HG03159 (cell line): Measurements from ENCODE around the gene POLE.

Source experiments
- ATAC-seq: cut with Tn5 transposase; IDR thresholded peaks from one replicate; pipeline ENCODE4 v1.9.1; 2021; ENCODE audit warnings: mild to moderate bottlenecking, moderate library complexity; ENCODE audit not compliant: unreplicated experiment

The POLE gene

GRCh38 chr12:132687211-132688164 lies at the start of gene POLE, which contains the start of gene PXMP2:
POLE (minus strand) TSS chr12:132687342; CDS start chr12:132687315, 27 bp downstream.
PXMP2 (plus strand) TSS chr12:132687587; CDS start chr12:132687671, 84 bp downstream.
- peak; percentile 87 for ATAC-seq

- no peak for ATAC-seq
These were observed 49.8 kb upstream of the POLE start for GRCh38 chr12:132736913-132737312.

GRCh38 chr12:132736378-132736777 lies 49.2 kb upstream of the POLE start:
- ATAC-seq = no peak

- ATAC-seq = no peak
These were observed 48.4 kb upstream of the POLE start for GRCh38 chr12:132735496-132735895.

GRCh38 chr12:132734206-132734605 lies 47.1 kb upstream of the POLE start:
- no peak for ATAC-seq

GRCh38 chr12:132731574-132731973 lies 44.4 kb upstream of the POLE start:
- no peak for ATAC-seq

GRCh38 chr12:132730353-132730752 lies 43.2 kb upstream of the POLE start:
- no peak for ATAC-seq

- ATAC-seq = no peak
These were observed 42.6 kb upstream of the POLE start for GRCh38 chr12:132729541-132730320.

GRCh38 chr12:132728502-132728901 lies 41.4 kb upstream of the POLE start:
- ATAC-seq = no peak

- ATAC-seq = no peak
These were observed 40.1 kb upstream of the POLE start for GRCh38 chr12:132727091-132727794.

GRCh38 chr12:132726386-132726785 lies 39.2 kb upstream of the POLE start:
- ATAC-seq = no peak

GRCh38 chr12:132724506-132725241 lies 37.5 kb upstream of the POLE start:
- ATAC-seq = no peak

- ATAC-seq = no peak
These were observed 36.6 kb upstream of the POLE start for GRCh38 chr12:132723764-132724140.

- ATAC-seq = no peak
These were observed 36.0 kb upstream of the POLE start for GRCh38 chr12:132723015-132723763.

- ATAC-seq = no peak
These were observed 33.6 kb upstream of the POLE start for GRCh38 chr12:132720606-132721345.

- no peak for ATAC-seq
These were observed 32.8 kb upstream of the POLE start for GRCh38 chr12:132719954-132720324.

- no peak for ATAC-seq
These were observed 32.2 kb upstream of the POLE start for GRCh38 chr12:132719141-132719953.

- ATAC-seq = no peak
These were observed 31.5 kb upstream of the POLE start for GRCh38 chr12:132718644-132719043.
